Embryonic facial prominence (tissue), 1 donor: ENCODE results near the gene GSE1.
"Not testable (repeated sequence)": the region's sequence is repeated elsewhere in the genome, so short reads cannot be mapped to it uniquely, and the experiment has no call there.

ENCODE experiments used
- DNase-seq: peaks from one replicate; pipeline ENCODE4 v3.0.0-alpha.2; 2016; ENCODE audit errors: extremely low spot score

GSE1 gene

DNA sequence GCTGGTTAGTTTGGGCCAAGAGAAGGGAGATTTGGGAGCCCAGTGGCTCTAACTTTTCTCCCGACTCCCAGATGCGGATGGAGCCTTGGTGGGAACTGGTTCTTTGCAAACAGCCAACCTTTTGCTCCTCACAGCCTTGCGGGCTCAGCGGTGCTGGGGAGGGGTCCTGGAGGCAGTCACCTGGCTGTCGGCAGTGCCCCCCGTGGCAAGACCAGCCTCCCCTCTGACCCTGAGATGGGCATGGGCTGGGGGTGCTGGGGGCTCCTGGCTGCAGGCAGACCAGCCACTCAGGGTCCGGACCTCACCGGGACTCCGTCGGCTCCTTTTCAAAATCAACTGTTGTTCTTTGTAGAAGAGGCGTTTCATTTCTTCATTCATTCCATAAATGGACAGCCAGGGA lies 21.7 kb upstream of the GSE1 start:
- no peak for DNase-seq

DNA sequence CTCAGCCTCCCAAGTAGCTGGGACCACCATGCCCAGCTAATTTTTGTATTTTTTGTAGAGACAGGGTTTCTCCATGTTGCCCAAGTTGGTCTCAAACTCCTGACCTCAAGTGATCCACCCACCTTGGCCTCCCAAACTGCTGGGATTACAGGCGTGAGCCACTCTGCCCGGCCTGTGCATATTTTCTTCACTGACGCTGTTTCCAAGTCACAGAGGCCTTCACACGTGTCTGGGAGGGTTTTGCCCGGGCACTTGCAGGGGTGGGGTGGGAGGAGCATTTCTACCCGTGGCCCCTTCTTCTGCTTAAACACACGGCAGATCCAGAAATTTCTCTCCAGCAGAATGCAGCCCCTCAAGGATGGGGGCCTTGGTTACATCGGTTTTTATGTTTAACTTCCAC lies 20.8 kb upstream of the GSE1 start:
- DNase-seq: not testable (repeated sequence)

DNA sequence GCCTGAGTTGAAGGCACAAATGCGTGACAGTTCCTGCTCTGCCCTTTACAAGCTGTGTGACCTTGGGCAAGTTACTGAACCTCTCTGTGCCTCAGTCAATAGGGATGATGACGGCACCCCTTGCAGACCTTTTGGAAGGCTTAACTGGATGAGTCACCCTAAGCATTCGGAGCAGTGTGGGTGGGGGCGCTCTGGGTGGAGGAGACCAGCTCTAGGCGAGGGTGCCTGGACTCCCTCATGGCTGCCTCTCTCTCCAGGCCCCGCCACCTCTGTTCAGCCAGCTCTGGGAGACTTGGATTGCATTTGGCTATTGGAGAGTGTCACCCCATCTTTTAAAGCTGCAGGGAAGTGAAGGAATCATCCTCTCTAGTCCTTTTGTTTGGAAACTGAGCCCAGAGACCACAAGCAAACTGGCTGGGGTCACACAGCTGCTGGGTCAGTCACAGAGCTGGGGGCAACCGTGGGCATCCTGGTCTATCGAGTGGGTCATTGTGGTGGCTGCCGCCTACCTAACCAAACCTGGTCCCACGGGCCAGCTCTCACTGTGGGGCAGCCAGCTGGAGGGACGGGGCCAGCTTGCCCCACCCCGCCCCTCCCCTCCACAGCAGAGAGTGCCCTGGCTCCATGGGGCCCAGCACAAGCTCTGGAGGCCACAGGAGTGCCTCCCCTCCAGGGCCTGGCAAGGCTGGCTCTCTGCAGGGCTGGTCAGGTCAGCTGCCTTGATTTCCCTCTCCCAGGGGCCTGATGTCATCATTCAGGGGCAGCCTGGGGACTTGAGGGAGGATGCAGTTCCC lies 20.2 kb upstream of the GSE1 start:
- no peak for DNase-seq

DNA sequence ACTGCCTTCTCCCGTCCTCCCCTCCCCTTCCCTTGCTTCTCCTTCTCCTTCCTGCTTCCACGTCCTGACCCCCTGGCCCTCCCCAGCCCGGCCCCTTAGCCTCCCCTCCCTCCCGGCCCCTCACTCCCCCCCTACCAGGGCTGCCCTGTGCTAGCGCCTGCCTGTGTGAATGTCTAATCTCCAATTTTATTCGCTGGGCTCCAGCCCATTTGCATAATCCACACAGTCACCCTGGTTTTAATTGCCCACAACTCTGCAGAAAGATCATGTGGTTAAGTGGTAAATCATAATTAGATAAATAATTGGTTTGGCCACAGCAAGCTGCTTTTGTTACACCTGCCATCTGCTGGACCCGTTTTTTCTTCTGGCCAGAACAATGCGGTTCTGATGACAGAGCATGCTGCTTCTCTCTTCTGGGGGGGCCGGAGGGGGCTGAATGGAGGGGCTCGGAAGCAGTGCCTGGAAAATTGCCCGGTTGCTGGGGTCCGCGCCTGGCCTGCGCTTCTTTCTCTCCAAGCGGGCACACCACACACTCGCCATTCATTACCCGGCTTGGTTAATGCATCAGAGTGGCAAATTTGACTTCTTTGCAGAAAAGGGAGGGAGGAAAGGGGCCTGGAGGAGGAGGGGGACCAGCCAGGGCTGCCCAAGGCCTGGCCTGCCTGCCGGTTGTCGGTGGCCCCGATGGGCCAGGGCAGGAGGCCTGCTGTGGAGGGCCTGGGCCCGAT lies 19.5 kb upstream of the GSE1 start:
- no peak for DNase-seq

DNA sequence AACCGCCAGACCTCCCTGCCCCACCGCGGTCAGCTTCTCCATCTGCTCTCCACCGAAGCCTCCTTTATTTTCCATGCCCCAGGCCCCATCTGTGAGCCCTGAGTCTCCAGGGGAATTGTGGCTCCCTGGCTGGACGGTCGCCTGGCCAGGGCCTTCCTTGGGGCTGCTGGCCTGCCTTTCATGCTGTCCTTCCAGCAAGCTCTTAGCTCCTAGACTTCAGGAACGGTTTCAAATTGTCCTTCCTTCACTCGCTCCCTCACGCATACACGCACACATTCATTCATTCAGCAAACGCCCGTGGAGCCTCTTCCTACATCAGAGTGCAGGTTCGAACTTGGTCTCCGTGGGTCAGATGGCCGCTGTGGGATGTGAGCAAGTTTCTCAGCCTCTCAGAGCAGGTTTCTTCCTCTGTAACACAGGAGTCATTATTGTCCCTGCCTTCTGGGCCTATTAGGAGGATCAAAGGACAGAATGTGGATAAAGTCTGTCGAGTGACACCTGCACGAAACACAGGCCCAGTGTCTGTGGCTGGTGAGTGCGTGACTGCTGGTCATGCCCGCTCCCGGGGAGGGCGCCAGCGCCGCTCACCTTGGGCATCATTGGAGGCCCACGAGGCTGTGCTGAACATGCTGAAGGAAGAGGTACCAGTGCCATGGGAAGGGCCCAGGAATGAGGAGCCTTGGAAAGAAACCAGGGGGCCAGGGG lies 18.7 kb upstream of the GSE1 start:
- no peak for DNase-seq

DNA sequence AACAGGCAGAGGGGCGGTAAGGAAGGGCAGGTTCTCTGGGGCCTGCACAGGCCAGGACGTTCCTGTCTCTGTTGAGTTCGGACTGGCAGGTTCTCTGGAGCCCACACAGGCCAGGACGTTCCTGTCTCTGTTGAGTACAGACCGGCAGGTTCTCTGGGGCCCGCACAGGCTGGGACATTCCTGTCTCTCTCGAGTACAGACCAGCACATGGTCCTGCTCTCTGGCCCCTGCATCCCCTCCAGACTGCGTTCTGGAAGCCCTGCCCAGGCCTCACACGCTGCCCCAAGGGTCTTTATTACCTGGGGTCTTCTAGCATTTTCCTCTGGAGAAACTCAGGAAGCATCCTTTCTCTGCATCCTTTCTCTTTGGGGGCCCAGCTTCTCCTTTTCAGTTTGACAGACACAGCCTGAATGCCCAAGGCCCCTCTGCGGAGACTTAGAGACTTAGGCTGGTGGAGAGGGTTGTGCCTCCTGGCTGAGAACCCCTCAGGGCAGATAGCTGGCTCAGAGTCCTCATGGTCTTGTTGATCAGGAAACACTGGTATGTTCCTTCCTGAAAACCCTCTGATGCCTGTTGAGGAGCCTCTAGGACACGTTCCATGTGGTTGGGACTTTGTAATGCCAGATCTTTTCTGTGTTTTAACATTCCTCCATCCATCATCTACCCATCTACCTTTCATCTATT lies 18.0 kb upstream of the GSE1 start:
- DNase-seq: no peak

DNA sequence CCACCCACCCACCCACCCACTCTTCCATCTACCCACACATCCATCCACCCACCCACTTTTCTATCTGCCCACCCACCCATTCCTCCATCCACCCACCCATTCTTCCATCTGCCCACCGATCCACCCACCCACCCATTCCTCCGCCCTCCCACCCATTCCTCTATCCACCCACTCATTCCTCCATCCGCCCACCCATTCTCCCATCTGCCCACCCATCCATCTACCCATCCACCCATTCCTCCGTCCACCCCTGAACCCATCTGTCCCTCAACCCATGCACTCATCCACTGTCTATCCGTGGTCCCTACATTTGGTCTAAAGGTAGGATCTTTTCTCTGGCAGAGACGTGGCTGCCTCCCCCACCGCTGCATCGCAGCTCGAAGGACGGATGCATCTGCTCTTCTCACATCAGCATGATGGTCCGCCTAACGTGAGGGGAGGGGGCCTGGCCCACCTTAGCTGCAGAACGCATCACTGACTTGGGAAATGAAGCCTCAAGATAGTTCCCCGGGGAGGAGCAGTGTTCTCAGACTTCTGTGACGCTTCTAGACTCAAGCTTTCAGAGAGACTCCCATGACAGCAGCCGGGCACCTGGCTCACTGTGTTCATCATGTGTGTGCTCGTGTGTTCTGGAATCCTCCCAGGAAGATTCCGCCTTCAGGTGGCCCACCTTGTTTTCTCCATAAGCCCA lies 17.2 kb upstream of the GSE1 start:
- no peak for DNase-seq

DNA sequence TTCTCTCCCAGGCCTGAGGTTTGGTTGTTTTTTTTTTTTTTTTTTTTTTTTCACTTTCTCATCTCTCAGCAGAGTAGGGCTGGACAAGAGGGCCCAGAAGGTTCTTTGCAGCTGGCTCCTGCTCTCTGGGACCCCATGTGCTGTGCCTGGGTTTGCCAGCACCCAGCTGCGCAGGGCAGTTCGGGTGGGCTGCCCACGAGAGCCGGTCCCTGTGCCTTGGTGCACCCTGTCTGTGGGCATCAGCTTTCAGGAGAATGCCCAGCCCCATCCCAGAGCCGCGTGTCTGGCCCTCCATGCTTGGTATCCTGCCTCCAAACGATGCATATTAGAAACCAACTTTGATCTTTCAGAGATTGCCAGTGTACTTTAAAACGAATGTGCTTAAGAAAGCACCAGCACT lies 15.0 kb upstream of the GSE1 start:
- DNase-seq: no peak

DNA sequence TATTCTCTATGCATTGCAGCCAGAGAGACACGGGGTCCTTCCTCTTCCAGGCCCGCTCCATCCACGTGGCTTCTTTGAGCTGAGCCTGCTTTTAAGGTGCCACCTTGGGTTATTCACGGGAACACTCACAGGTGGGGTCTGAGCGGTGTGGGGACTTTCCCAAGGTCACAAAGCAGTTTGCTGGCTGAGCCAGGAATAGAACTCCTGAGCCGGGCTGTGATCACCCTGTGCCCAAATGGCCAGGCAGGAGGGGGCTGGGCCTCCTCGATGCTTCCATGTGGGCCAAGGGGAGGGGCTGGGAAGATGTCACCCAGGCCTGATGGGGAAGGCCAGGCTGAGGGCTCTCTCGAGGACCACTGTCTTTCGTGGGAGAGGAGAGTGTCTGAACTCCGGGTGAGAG lies 13.0 kb upstream of the GSE1 start:
- no peak for DNase-seq

DNA sequence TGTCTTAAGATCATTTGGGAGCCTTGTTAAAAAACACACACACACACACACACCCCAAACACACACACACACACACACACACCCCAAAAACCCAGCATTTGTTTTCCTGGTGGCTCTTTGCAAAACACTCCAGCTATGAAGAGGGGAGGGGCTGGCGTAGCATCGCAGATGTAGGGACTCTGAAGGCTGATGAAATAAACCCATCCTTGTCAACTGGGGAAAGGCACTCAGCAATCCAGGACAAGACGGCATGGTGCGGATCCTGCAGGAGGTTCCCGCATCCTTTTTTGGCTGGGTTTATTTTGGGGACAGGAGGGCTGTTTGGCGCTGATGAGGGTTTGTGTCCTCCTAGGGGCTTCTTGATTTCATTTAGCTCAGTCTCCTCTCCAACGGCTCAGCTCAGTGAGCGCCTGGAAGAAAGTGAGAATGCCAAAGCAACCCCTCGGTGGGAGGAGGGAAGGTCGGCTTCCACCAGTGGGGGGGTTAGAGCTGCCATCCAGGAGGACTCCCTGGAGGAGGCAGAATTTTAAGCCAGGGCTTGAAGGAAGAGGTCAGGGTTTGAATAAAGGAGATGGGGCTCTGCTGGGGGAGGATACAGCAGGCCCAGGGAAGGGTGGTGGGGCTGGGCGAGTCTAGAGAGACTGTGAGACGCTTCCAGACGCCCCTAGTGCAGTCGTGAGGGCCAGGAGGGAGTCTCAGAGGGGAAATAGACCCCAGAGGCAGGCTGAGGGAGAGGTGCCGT lies 12.4 kb upstream of the GSE1 start:
- DNase-seq: no peak

DNA sequence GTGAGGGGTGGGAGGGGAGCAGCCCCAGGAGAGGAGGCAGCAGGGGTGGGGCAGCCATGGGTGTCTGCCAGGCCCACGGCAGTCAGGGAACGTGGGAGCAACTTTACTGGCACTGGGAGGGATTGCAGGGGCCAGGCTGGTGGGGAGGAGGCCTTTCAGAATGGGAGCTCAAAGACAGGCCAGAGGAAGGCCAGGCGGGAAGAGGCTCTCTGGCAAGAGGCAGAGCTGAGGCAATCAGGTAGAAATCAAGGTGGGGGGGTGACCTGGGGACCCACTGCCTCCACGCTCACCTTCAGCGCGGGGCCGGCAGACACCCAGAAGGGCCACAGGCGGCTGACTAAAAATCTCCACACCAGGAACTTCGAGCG lies 11.9 kb upstream of the GSE1 start:
- no peak for DNase-seq

DNA sequence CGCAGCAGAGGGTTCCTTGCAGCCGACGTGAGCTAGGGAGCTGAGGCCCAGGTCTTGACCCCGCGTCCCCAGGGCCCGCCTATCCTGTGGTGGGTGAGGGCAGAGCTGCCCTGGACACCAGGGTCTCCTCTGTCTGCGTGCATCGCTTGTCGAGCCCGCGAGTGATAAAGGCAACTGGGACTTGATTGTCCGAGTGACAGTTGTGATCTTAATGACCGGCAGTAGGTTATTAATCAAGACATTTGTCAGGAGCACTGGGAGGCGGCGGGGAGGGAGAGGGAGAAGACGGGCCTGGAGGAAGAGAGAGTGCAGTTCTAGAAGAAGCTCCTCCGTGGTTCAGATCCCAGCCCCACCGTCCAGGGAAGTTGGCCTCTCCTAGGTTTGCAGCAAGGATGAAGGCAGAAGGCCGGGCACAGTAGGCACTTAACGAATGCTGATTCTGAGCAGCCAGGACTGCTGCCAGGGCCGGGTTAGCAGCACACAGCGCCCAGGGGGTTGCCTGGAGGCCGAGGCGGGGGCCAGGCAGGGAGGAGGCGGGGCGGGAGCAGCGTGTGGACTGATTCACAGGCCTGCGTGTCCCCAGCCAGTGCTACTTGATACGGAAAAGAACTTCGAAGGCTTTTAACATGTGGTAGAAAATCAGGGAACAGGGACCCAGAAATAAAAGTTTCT lies 11.3 kb upstream of the GSE1 start:
- DNase-seq: no peak

DNA sequence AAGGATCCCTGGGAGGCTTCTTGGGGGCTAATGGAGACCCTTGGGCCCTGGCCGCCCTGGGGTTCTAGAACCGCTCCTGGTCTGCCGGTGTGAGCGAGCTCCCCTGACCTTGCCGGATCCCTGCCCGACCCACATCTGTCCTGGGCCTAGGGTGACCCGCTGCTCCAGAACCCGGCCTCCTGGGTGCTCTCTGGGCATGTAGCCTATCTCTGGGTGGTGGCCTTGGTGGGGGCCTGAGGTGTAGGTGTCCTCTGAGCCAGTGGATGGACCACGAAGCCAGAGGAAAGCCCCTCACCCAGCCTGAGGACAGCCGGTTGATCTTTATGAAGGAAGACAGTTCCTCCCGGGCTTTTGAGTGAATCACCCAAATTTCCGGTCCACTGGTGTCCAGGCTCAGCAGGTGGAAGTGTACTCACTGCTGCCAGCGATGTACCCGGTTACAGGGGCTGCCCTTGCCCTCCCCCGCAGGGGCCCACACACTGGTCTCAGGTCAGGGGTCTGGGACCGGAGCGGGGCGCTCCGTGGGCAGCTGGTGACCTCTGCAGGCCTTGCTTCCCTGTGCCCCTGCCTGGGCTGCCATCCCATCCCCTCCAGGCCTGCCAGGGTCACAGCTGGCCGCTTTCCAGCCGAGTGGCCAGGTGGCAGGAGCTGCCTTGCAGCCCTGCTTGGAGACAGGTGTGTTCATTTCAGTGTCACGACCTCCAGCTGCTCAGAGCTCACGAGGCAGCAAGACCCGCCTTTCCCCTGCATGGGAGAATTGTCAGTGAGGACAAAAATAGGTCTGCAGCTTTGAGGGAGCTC lies 10.5 kb upstream of the GSE1 start:
- DNase-seq: no peak

DNA sequence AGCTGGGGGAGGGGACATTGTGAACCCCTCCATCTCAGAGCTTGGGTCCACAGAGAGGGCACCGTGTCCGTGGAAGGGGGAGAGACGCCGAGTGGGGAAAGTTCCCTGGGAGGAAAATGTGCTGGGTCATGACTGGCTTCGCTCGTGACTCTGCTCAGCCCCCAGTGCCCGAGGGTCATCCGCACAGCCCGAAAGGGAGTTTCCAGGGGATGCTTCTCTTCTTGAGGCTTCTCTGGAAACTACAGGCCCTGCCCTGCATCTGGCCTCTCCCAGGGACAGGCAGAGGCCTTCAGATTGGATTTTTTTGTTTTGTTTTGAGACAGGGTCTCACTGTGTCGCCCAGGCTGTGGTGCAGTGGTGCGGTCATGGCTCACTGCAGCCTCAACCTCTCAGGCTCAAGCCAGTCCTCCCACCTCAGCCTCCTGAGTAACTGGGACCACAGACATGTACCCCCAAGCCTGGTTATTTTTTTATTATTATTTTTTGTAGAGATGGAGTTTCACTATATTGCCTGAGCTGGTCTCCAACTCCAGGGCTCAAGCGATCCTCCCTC lies 9.8 kb upstream of the GSE1 start:
- DNase-seq: no peak

DNA sequence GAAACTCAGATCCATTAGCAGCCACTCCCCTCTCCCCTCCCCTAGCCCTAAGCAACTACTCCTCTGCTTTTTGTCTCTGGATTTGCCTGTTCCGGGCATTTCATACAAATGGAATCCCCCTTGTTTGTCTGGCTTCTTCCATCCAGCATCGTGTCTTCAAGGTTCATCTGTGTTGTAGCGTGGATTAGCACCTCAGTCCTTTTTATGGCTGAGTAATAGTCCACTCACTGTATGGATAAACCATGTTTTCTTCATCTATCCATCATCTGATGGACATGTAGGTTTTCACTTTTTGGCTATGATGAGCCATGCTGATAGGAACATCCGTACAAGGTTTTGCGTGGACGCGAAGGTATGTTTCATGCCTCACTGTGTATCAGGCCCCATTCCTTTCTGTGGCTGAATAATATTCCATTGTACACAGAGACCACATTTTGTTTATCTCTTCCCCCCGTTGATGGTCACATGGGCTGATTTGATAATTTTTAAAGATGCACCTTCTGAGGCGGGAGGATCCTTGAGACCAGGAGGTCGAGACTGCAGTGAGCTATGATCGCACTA lies 8.9 kb upstream of the GSE1 start:
- no peak for DNase-seq

DNA sequence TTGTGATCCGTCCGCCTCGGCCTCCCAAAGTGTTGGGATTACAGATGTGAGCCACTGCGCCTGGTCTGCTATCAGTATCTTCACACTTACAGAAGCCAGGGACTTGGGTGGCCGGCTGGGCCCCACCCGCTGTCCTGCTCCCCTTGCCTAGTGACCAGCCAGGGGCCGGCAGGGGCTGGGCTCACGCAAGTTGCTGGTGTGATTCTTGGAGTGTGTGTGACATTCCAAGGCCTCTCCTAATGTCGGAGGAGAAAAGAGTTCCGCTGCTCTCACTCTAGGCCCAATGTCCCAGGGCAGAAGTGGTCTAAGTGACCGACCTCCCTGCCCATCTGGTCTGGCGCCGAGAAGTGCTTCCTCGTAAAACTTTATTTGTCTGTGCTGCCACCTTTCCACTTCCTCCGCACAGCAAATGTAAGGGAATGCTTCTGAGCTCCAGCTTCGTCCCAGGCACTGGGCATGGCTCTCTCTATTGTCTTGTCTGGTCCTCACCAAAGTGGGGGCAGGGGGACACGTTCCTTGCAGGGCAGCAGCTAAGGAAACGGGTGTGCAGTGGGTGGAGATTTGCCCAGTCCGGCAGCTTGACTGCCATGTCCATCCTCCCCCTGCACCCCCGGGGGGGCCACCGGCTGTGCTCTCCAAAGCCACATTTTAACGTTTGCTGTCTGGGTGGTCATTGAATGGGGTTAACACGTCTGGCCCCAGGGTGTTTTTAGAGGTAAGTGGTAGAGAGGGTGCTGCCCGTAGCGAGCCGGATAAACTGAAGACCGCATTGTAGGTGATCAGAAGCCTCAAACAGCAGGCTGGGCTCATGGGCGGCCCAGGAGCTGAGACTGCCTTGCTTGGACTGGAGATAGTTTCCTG lies 7.8 kb upstream of the GSE1 start:
- no peak for DNase-seq

DNA sequence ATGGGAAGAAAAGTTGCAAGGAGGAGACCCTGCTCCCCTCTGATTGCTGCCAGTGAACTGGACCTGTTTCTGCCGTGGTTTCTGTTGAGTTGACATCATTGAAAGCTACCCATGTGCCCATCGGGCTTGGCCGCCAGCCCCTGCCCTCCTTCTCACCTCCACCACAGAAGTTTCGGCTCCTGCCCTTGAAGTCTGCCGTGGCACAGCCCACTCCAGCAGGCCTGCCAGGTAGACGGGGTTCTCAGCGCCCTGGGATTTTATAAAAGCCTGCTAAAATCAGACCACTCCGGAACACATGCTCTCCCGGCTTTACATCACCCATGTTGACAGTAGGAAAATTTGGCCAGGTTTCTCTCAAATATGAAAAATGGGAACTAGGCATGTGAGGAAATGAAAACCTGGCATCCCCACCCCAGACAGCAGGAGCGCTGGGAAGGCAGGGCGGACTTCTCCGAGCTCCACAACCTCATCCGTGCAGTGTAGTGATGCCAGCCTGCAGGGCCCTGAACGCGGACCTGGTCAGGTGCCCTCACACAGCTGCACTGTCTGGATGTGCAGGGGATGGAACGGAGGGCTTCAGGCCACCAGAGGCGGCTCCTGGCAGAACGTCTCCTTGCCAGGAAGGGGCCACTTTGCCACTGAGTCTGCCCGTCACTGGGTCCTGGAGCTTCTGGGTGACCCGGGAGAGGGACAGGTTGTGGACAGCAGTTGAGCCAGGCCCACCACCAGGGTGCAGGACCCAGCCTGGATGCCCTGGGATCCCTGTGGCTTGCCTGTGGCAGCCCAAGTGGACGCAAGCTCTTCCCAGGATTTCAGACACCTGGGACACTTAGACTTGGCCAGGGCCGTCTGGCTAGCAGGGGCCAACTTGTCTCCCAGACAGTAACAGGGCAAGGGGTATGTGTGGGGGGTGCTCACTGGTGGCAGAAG lies 6.9 kb upstream of the GSE1 start:
- DNase-seq: no peak
